A549 (cell line): ENCODE results near the gene COA8. TPM values are rescaled to one million over a fixed set of nuclear protein-coding genes. Genes with fewer than 3 reads are reported as not detected.

Experiments
- ATAC-seq, 2 experiments: fragments of 200-7000 bp in 1 of 2; fragments of >200 bp in 1 of 2; cut with Nextera tagmentation in 1 of 2; cut with Tn5 transposase in 1 of 2; 3 replicates each; pipeline versions ENCODE4 v1.8.0 to v1.9.1; 2018 to 2020; ENCODE audit warnings: mild to moderate bottlenecking in 1 of 2, moderate library complexity in 1 of 2
- CTCF ChIA-PET: fragments of 300-600 bp; sonication (Branson Sonifier 250); formaldehyde crosslinking; extraction: SDS; loops from one replicate; lab custom pipeline; 2021; ENCODE audit warnings: antibody characterized with exemption, inconsistent platforms; lab: Yijun Ruan, JAX
- POLR2A ChIA-PET: fragments of 350-600 bp; formaldehyde crosslinking; extraction: SDS; loops from one replicate; lab custom pipeline; 2021; ENCODE audit warnings: antibody characterized with exemption, inconsistent platforms; lab: Yijun Ruan, JAX
- DNase-seq, 2 experiments: peaks; one replicate each; pipeline versions ENCODE4 v3.0.0 to v3.0.0-alpha.2; 2011 to 2016; ENCODE audit warnings: low read depth in 1 of 2, low spot score in 1 of 2
- FAIRE-seq: peaks from 2 replicates; lab custom pipeline; 2011; peaks lifted over from hg19 to GRCh38; lab: Jason Lieb, UNC
- H3K27ac ChIP-seq, 2 experiments: fragments of >200 bp; sonication (Bioruptor Twin); formaldehyde crosslinking; 3 replicates each; pipeline ENCODE4 v1.5.1; 2016 to 2017
- H3K4me1 ChIP-seq: fragments of >200 bp; sonication (Bioruptor Twin); formaldehyde crosslinking; 3 replicates; pipeline ENCODE4 v1.6.1; 2016
- H3K4me2 ChIP-seq: fragments of >200 bp; sonication (Bioruptor Twin); formaldehyde crosslinking; 3 replicates; pipeline ENCODE4 v1.6.1; 2016
- H3K4me3 ChIP-seq: fragments of >200 bp; sonication (Bioruptor Twin); formaldehyde crosslinking; 3 replicates; pipeline ENCODE4 v1.5.1; 2016
- H3K9me3 ChIP-seq: fragments of >200 bp; sonication (Bioruptor Twin); formaldehyde crosslinking; 3 replicates; pipeline ENCODE4 v1.6.1; 2016
- BCL3 ChIP-seq: fragments of >200 bp; sonication (Bioruptor Twin); formaldehyde crosslinking; IDR thresholded peaks from 3 replicates; pipeline ENCODE4 v1.6.1; 2016
- CTCF ChIP-seq: fragments of >200 bp; sonication (Bioruptor Twin); formaldehyde crosslinking; IDR thresholded peaks from 3 replicates; pipeline ENCODE4 v1.5.1; 2016
- E2F6 ChIP-seq: IDR thresholded peaks from 2 replicates; pipeline ENCODE4 v1.6.1; 2012; ENCODE audit warnings: low read depth, borderline replicate concordance
- EHF ChIP-seq: fragments of 250-450 bp; sonication (Bioruptor Pico); IDR thresholded peaks from 2 replicates; pipeline ENCODE4 v1.5.0; 2020; ENCODE audit warnings: mild to moderate bottlenecking
- FOSL2 ChIP-seq, 2 experiments: fragments of 450-650 bp in 1 of 2; fragments of >200 bp in 1 of 2; sonication (Bioruptor Twin) in 1 of 2; formaldehyde crosslinking; IDR thresholded peaks; 2 replicates each; pipeline versions ENCODE4 v1.5.0 to v1.6.1; 2016 to 2020; ENCODE audit warnings: mild to moderate bottlenecking in 1 of 2, moderate library complexity in 1 of 2
- JUN ChIP-seq, 2 experiments: fragments of >200 bp; sonication (Bioruptor Twin); formaldehyde crosslinking; IDR thresholded peaks; 2 replicates in 1 of 2; 3 replicates in 1 of 2; pipeline ENCODE4 v1.6.1; 2016 to 2017
- NPAS2 ChIP-seq: fragments of 250-450 bp; sonication (Bioruptor Pico); IDR thresholded peaks from 2 replicates; pipeline ENCODE4 v1.8.0; 2022; ENCODE audit warnings: mild to moderate bottlenecking, moderate library complexity, borderline replicate concordance
- POLR2A ChIP-seq: IDR thresholded peaks from 2 replicates; pipeline ENCODE4 v1.6.1; 2012; ENCODE audit warnings: mild to moderate bottlenecking, low read length
- RNF2 ChIP-seq: fragments of 200-600 bp; sonication (generic); IDR thresholded peaks from 2 replicates; pipeline ENCODE4 v1.6.1; 2016; ENCODE audit warnings: low read depth, mild to moderate bottlenecking, antibody characterized with exemption, moderate library complexity, borderline replicate concordance
- TP53 ChIP-seq: fragments of 250-450 bp; sonication (Bioruptor Pico); IDR thresholded peaks from 2 replicates; pipeline ENCODE4 v1.5.0; 2021; ENCODE audit warnings: mild to moderate bottlenecking, moderate library complexity
- WGBS: methylation state at CpG from one replicate; pipeline ENCODE4 v1.1.6; 2017; ENCODE audit errors: missing lambda C conversion rate; 5-methylcytosine and 5-hydroxymethylcytosine counted together
- polyA plus RNA-seq, 4 experiments: library from polyadenylated mRNA; depleted of rRNA in 3 of 4; stranded (reverse); fragments of >200 nt; fragmentation: RNase III in 1 of 4; extraction: RNeasy Plus Mini Kit Qiagen cat#74134 plus additional on column Dnase treatment in 1 of 4; gene quantifications; 2 replicates in 3 of 4; 3 replicates in 1 of 4; pipeline ENCODE4 v1.2.3, GENCODE V29; 2011 to 2017

The COA8 gene
- polyA plus RNA-seq, 2 of the 4 experiments (the other 2 are of a cell fraction): 29.8 to 34.9 TPM

- 59% methylated on average over 13 of the region's 107 CpGs for WGBS
- no peaks in the 10 kb centered on the region for H3K9me3 ChIP-seq
- TF ChIP-seq BCL3 (0 out of 3 replicates have a peak, but pooled peaks have one; percentile 32), NPAS2 (no peak), EHF (CRISPR knock-in tag) (0 out of 2 replicates have a peak, but pooled peaks have one; percentile 31), RNF2 (peak; percentile 49), FOSL2 (IDR thresholded peaks at IDR 0.05) (no peak), FOSL2 (CRISPR knock-in tag; IDR thresholded peaks at IDR 0.05) (no peak), E2F6 (peak; percentile 85), POLR2A (peak; percentile 70), JUN (IDR thresholded peaks at IDR 0.05) (peak in 1 of 2 experiments; percentile 58; a peak in 2 of 5 replicates)
- TF ChIP-seq, all 56 proteins: peak for 6
- POLR2A ChIA-PET: interaction anchor here (0.7 to 1.4 kb wide), 2 partner anchors 16 to 18 kb away, joined by 4 to 6 read pairs; no protein-coding TSS in a partner anchor
- peak; percentile 14 to 39; a peak in 3 of 6 replicates for ATAC-seq
- peak within 1 kb of the TSS; percentile 100 for H3K4me2 ChIP-seq
- H3K4me3 ChIP-seq: peak within 1 kb of the TSS; percentile 79
- no peak for FAIRE-seq
- DNase-seq: peak; percentile 72 to 83
- peak within 1 kb of the TSS; percentile 71 to 88; a peak in 5 of 6 replicates for H3K27ac ChIP-seq
- CTCF ChIA-PET: interaction anchor here (0.6 to 10.0 kb wide), 5 partner anchors 13 to 1745 kb away, joined by 3 to 489 read pairs (median 59); partner anchors contain the start of gene TRMT61A
- peaks cover 71% of the 10 kb centered on the region for H3K4me1 ChIP-seq
These were observed 39.8 kb upstream of the COA8 start, which contains the start of gene CKB for GRCh38 chr14:103522649-103523574. Gene CKB (minus strand): TSS chr14:103522830. CDS start chr14:103522493, 337 bp downstream.

- Histone ChIP-seq H3K4me1 (peaks cover 70% of the 10 kb centered on the region), H3K27ac (no peak overlapping the region; a peak in 1 of 6 replicates), H3K4me3 (no peak overlapping the region), H3K9me3 (no peaks in the 10 kb centered on the region), H3K4me2 (peak overlapping the region; percentile 100; the same call in 2 of the 3 replicates)
- FAIRE-seq (no peak), ATAC-seq (no peak), DNase-seq (no peak)
- POLR2A ChIA-PET: no interaction called here
- CTCF ChIA-PET: interaction anchor here (7.3 to 10.0 kb wide), 2 partner anchors 17 to 22 kb away, joined by 97 to 489 read pairs; partner anchors contain the start of gene TRMT61A
- TF ChIP-seq TP53: no peak
- 82% methylated on average over 10 of the region's 10 CpGs for WGBS
These were observed 39.2 kb upstream of the COA8 start for GRCh38 chr14:103523575-103523954.

- H3K4me1 ChIP-seq: peaks cover 63% of the 10 kb centered on the region
- TF ChIP-seq JUN (IDR thresholded peaks at IDR 0.05): no peak
- 0 out of 3 replicates have a peak, but pooled peaks have one; percentile 8 for TF ChIP-seq CTCF
- 82% methylated on average over 11 of the region's 12 CpGs for WGBS
- FAIRE-seq: no peak
- no peaks in the 10 kb centered on the region for H3K9me3 ChIP-seq
- H3K27ac ChIP-seq: peak overlapping the region; percentile 5 to 94; a peak in 1 of 6 replicates
- CTCF ChIA-PET: interaction anchor here (7.3 to 10.0 kb wide), 2 partner anchors 17 to 22 kb away, joined by 97 to 489 read pairs; partner anchors contain the start of gene TRMT61A
- H3K4me2 ChIP-seq: peak overlapping the region; percentile 56; the same call in 1 of the 3 replicates
- ATAC-seq: no peak
- POLR2A ChIA-PET: no interaction called here
- no peak overlapping the region for H3K4me3 ChIP-seq
- DNase-seq: no peak
These were observed 38.5 kb upstream of the COA8 start for GRCh38 chr14:103524002-103524935.
